HG02798 (cell line): Measurements from ENCODE around the gene NOS3.
A peak's percentile ranks its signal among the peaks of the same experiment; 100 is the strongest.
"Not testable (repeated sequence)": the region's sequence is repeated elsewhere in the genome, so short reads cannot be mapped to it uniquely, and the experiment has no call there.

ENCODE experiments used
- ATAC-seq: cut with Tn5 transposase; IDR thresholded peaks from one replicate; pipeline ENCODE4 v1.9.1; 2021; ENCODE audit warnings: mild to moderate bottlenecking; ENCODE audit not compliant: unreplicated experiment, poor library complexity

The NOS3 gene

GRCh38 chr7:150997817-150998216, 7.0 kb downstream of the NOS3 start:
- ATAC-seq: no peak

- ATAC-seq: no peak
Observed at GRCh38 chr7:150998341-150998740, 7.5 kb downstream of the NOS3 start.

DNA sequence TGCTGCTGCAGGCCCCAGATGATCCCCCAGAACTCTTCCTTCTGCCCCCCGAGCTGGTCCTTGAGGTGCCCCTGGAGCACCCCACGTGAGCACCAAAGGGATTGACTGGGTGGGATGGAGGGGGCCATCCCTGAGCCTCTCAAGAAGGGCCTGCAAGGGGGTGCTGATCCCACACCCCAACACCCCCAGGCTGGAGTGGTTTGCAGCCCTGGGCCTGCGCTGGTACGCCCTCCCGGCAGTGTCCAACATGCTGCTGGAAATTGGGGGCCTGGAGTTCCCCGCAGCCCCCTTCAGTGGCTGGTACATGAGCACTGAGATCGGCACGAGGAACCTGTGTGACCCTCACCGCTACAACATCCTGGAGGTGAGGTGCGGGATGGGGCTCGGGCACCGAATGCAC, 8.2 kb downstream of the NOS3 start:
- ATAC-seq: no peak

DNA sequence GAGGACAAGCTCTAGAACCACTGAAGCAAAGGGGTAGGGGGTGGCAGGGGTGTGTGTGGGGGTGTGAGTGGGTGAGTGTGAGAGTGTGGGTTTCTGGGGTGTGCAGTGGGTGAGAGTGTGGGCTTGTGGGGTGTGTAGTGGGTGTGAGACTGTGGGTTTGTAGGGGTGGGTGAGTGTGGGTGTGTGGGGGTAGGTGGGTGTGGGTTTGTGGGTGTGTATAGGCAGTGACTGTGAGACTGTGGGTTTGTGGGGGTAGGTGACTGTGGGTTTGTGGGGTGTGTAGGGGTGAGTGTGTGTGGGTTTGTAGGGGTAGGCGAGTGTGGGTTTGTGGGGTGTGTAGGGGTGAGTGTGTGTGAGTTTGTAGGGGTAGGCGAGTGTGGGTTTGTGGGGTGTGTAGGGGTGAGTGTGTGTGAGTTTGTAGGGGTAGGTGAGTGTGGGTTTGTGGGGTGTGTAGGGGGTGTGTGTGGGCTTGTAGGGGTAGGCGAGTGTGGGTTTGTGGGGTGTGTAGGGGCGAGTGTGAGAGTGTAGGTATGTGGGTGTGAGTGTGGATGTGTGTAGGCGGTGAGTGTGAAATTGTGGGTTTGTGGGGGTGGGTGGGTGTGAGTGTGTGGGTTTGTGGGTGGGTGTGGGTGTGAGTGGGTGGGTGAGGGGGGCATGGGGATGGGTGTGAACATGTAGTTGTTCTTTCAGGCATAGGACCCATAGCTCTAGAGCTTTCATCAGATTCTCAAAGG, 8.8 kb downstream of the NOS3 start:
- no peak for ATAC-seq

- no peak for ATAC-seq
Observed at GRCh38 chr7:151000897-151001495, 10.2 kb downstream of the NOS3 start.

DNA sequence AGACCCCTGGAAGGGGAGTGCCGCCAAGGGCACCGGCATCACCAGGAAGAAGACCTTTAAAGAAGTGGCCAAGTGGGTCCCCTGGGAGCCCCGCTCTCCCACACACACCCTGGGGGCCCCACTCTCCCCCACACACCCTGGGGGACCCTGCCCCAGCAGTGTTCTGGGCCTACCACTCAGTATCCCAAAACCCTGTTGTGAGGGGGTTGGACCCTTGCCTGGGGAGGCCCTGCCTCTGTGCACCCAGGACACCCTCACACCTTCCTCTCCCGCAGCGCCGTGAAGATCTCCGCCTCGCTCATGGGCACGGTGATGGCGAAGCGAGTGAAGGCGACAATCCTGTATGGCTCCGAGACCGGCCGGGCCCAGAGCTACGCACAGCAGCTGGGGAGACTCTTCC, 10.7 kb downstream of the NOS3 start:
- no peak for ATAC-seq

GRCh38 chr7:151003572-151003971, 12.8 kb downstream of the NOS3 start:
- ATAC-seq: no peak

DNA sequence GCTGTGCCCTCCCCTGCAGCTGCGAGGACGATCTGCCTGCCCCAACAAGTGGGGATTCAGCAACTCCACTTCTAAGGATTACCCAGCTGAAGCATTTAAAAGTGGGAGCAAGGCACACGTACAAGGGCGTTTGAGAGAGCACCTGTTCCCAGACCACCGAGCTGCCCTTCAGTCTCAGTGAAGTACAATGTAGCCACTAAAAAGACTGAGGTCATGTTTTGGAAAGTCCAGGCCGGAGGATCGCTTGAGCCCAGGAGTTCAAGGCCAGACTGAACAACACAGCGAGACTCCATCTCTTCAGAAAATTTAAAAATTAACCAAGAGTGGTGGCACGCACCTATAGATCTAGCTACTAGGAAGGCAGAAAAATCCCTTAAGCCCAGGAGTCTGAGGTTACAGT, 14.7 kb downstream of the NOS3 start:
- no peak for ATAC-seq

- ATAC-seq: no peak
Observed at GRCh38 chr7:151006590-151007300, 15.9 kb downstream of the NOS3 start.

DNA sequence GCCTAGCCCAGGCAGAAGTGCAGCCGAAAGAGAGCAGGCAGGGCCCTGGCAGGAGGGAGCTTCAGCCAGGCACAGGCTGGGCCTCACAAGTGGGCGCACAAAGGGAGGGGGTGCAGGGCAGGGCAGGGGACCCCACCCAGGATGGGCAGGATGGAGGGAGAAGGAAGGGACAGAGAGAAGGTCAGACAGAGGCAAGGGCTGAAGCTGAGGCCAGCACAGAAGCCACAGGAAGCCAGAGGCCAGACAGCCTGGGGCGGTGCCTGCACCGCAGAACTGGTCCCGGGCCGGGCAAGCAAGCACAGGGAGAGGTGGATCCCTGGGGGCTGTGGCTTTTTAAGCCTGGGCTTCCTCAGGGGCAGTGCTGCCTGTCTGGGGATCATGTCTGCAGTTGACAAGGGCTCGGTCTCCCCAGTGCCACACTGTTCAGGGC, 16.7 kb downstream of the NOS3 start:
- ATAC-seq: no peak

DNA sequence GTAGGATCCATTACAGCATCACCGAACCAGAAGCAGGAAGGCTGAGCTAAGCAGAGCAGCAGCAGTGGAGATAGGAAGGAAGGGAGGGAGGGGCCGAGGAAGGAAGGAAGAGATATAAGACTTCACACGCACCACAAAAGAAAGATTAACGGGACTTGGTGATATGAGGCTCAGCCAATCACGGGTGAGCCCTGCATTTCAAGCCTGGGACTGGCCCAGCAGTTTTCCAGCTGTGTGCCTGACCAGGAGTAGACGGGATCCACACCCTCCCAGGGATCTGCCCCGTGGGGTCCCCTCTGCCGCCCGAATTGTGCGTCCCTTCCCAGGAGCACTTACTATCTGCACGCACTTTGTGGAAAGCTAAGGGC, 17.3 kb downstream of the NOS3 start:
- no peak for ATAC-seq

GRCh38 chr7:151008511-151009323, 17.9 kb downstream of the NOS3 start:
- ATAC-seq: peak; percentile 84

DNA sequence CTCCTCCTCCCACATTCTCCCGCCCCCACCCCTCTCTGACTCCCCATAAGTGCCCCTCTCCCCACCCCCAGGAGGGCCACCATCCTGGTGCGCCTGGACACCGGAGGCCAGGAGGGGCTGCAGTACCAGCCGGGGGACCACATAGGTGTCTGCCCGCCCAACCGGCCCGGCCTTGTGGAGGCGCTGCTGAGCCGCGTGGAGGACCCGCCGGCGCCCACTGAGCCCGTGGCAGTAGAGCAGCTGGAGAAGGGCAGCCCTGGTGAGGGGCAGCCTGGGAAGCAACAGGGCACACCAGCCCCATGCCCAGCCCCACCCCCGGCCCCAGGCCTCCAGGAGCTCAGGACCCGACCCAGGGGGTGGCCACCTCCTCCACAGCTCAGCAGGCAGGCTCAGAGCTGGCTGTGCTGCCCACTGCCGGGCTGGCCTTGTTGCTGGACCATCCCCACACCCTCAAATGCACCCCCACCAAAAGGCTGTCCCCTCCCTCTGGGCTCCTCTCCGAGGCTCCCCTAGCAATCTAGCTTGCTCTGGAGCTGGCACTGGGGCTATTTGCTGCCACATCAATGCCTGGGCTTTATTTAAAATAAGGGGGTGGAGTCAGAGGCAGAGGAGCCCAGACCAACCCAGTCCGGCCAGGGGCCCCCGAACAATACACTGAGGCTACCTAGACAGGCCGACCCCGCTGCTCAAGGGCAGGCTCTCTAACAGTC, 18.7 kb downstream of the NOS3 start:
- ATAC-seq: no peak

- no peak for ATAC-seq
Observed at GRCh38 chr7:151010037-151010306, 19.2 kb downstream of the NOS3 start.

GRCh38 chr7:151010307-151011096, 19.7 kb downstream of the NOS3 start:
- no peak for ATAC-seq

- no peak for ATAC-seq
Observed at GRCh38 chr7:151011097-151011409, 20.2 kb downstream of the NOS3 start.

DNA sequence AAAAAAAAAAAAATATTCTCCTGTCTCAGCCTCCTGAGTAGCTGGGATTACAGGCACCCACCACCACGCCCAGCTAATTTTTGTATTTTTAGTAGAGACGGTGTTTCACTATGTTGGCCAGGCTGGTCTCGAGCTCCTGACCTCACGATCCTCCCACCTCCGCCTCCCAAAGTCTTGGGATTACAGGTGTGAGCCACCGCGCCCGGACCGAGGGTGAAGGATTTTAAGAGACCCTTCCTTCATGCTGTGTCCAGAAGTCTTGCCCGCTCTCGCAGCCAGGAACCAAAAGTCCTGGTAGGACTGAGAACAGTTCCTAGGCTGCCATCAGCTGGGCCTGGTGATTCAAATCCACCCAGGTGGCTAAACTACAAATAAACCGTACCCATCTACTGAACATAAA, 20.8 kb downstream of the NOS3 start:
- not testable (repeated sequence) for ATAC-seq

DNA sequence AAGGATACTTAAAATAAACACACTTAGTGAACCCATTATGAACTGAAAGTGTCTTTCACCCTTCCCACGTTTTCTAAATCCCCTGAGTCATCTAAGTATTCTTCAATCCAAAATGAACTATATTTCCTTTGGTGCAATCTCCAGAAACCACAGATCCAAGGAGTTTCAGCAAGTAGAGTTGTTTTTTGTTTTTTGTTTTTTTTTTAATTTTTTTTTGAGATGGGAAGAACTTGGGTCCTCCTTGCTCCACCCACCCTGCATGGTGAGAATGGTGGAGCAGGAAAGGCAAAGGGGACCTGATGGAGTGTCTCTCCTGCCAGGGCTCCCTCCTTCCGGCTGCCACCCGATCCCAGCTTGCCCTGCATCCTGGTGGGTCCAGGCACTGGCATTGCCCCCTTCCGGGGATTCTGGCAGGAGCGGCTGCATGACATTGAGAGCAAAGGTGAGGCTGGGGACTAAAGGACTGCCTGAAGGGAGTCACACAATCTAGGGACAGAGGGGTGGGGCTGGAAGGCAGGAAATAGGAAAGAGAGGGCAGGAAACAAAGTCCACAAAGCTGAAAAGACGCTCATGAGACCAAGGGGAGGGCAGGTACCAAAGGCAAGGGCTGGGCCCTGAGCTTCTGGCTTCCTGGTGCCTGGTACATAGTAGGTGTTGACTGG, 21.3 kb downstream of the NOS3 start:
- no peak for ATAC-seq

DNA sequence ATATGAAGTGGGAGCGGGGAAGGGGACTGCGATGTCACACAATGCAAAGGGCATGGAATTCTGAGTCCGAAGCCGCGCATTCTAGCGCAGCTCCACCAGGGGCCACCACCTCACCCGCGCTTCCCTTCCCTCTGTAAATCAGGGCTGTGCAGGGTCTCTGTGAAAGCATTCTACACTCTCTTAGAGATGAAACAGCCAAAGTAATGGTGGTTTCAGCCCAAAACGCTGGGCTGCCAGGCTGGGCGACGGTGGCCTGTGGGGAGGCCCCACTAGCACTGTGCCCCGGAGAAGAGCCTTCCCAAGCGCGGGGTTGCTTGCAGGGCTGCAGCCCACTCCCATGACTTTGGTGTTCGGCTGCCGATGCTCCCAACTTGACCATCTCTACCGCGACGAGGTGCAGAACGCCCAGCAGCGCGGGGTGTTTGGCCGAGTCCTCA, 22.1 kb downstream of the NOS3 start:
- ATAC-seq: no peak
